NCI-H2227 (cell line): ENCODE data around the gene ZNF668.

Experiments
- DNase-seq: peaks from one replicate; lab custom pipeline; 2025; ENCODE audit not compliant: unreplicated experiment; lab: John Stamatoyannopoulos, UW

The ZNF668 gene

DNA sequence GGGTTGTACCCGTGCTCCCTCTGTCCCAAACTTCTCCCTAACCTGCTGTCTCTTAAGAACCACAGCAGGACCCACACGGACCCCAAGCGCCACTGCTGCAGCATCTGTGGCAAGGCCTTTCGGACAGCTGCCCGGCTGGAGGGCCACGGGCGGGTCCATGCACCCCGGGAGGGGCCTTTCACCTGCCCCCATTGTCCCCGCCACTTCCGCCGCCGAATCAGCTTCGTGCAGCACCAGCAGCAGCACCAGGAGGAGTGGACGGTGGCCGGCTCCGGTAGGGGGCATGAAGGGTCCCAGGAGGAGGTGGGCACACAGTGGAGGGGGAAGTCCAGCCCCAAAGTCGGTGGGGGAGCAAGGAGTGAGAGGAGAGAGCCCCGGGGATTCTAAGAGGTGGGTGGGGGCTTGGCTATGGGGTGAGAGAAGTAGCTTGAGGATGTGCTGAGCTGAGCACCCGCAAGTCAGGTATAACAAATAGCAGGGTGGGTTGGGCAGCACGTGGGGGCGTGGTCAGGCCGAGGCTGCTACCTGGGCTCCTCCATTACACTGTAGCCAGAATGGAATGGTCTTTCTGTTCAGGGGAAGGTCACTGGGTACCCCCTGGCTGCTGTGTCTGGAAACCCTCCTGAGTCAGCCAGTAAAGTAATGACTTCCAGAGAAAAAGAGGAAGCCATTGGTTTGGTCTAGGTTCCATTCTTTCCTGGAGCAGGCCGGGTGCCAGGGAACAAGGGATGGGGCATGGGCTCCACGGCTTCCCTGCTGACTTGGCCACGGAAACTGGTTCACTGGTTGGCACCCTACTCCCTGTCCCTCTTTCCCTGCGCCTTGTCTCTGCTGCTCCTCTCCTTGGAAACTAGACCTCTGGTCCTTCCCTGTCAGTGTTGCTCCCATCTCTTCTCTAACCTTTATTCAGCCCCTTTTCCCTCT is 7.7 kb upstream of the ZNF668 start:
- no peak for DNase-seq

DNA sequence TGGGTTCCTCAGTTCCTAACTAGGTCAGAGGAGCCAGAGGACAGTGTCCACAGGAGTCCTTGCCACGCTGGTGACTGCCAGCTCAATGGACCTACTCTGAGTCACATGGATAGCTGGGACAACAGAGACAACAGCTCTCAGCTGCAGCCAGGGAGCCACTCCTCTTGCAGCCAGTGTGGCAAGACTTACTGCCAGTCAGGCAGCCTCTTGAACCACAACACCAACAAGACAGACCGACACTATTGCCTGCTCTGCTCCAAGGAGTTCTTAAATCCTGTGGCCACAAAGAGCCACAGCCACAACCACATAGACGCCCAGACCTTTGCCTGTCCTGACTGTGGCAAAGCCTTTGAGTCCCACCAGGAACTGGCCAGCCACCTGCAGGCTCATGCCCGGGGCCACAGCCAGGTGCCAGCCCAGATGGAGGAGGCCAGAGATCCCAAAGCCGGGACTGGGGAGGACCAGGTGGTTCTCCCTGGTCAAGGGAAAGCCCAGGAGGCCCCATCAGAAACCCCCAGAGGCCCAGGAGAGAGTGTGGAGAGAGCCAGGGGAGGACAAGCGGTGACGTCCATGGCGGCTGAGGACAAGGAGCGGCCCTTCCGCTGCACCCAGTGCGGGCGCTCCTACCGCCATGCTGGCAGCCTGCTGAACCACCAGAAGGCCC is 6.8 kb upstream of the ZNF668 start:
- no peak for DNase-seq

DNA sequence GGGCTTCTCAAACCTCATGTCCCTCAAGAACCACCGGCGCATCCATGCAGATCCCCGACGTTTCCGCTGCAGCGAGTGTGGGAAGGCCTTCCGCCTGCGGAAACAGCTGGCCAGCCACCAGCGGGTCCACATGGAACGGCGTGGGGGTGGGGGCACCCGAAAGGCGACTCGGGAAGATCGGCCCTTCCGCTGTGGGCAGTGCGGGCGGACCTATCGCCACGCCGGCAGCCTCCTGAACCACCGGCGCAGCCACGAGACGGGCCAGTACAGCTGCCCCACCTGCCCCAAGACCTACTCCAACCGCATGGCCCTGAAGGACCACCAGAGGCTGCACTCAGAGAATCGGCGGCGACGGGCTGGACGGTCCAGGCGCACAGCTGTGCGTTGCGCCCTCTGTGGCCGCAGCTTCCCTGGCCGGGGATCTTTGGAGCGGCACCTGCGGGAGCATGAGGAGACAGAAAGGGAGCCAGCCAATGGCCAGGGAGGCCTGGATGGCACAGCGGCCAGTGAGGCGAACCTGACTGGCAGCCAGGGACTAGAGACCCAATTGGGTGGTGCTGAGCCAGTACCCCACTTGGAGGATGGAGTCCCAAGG is 6.1 kb upstream of the ZNF668 start:
- no peak for DNase-seq

DNA sequence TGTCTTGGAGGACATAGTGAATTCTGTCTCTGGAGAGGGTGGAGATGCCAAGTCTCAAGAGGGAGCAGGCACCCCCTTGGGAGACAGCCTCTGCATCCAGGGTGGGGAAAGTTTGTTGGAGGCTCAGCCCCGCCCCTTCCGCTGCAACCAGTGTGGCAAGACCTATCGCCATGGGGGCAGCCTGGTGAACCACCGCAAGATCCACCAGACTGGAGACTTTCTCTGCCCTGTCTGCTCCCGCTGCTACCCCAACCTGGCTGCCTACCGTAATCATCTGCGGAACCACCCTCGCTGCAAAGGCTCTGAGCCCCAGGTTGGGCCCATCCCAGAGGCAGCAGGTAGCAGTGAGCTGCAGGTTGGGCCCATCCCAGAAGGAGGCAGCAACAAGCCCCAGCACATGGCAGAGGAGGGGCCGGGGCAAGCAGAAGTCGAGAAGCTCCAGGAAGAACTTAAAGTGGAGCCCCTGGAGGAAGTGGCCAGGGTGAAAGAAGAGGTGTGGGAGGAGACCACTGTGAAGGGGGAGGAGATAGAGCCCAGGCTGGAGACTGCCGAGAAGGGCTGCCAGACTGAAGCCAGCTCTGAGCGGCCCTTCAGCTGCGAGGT is 5.4 kb upstream of the ZNF668 start:
- no peak for DNase-seq

DNA sequence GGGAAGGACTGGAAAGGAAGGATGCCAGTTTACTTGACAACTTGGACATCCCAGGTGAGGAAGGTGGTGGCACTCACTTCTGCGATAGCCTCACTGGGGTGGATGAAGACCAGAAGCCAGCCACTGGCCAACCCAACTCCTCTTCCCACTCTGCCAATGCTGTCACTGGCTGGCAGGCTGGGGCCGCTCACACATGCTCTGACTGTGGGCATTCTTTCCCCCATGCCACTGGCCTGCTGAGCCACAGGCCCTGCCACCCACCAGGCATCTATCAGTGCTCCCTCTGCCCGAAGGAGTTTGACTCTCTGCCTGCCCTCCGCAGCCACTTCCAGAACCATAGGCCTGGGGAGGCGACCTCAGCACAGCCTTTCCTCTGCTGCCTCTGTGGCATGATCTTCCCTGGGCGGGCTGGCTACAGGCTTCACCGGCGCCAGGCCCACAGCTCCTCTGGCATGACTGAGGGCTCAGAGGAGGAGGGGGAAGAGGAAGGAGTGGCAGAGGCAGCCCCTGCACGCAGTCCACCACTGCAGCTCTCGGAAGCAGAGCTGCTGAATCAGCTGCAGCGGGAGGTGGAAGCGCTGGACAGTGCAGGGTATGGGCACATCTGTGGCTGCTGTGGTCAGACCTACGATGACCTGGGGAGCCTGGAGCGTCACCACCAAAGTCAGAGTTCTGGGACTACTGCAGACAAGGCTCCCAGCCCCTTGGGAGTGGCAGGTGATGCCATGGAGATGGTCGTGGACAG is 4.7 kb upstream of the ZNF668 start:
- DNase-seq: no peak

DNA sequence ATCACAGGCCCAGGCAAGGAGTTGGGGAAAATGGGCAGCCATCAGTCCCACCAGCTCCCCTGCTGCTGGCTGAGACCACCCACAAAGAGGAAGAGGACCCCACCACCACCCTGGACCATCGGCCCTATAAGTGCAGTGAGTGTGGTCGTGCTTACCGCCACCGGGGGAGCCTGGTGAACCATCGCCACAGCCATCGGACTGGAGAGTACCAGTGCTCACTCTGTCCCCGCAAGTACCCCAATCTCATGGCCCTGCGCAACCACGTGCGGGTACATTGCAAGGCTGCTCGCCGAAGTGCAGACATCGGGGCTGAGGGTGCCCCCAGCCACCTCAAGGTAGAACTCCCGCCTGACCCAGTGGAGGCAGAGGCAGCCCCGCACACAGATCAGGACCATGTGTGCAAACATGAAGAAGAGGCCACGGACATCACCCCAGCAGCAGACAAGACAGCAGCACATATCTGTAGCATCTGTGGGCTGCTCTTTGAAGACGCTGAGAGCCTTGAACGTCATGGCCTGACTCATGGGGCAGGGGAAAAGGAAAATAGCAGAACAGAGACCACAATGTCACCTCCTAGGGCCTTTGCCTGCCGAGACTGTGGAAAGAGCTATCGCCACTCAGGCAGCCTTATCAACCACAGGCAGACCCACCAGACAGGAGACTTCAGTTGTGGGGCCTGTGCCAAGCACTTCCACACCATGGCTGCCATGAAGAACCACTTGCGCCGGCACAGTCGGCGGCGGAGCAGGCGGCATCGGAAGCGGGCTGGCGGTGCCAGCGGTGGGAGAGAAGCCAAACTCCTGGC is 3.8 kb upstream of the ZNF668 start:
- no peak for DNase-seq

DNA sequence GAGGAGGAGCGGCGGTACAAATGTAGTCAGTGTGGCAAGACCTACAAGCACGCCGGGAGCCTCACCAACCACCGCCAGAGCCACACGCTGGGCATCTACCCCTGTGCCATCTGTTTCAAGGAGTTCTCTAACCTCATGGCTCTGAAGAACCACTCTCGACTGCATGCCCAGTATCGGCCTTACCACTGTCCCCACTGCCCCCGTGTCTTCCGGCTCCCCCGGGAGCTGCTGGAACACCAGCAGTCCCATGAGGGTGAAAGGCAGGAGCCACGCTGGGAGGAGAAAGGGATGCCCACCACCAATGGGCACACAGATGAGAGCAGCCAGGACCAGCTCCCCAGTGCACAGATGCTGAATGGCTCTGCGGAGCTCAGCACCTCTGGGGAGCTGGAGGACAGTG is 3.0 kb upstream of the ZNF668 start:
- no peak for DNase-seq

DNA sequence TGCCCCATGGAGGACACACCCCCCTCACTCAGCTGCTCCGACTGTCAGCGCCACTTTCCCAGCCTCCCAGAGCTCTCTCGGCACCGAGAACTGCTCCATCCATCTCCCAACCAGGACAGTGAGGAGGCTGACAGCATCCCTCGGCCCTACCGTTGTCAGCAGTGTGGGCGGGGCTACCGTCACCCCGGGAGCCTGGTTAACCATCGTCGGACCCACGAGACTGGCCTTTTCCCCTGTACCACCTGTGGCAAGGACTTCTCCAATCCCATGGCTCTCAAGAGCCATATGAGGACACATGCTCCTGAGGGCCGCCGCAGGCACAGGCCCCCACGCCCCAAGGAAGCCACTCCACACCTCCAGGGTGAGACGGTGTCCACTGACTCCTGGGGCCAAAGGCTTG is 2.3 kb upstream of the ZNF668 start:
- no peak for DNase-seq

DNA sequence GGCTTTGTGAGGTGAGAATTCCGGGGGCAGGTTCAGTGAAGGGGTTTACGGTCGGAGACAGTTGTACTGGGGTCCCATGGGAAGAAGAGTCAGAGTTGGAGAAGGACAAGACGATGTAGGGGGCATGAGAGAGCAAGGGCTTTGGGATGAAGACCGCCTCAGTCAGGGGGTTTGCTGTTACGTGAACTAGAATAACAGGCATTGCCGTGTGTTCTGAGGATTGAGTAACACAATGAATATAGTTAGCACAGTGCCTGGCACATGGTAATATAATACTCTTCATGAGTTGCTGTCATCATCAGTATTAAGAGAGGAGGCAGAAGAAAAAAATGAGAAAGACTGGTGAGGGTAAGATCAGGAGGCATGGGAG is 759 bp upstream of the ZNF668 start:
- DNase-seq: no peak

DNA sequence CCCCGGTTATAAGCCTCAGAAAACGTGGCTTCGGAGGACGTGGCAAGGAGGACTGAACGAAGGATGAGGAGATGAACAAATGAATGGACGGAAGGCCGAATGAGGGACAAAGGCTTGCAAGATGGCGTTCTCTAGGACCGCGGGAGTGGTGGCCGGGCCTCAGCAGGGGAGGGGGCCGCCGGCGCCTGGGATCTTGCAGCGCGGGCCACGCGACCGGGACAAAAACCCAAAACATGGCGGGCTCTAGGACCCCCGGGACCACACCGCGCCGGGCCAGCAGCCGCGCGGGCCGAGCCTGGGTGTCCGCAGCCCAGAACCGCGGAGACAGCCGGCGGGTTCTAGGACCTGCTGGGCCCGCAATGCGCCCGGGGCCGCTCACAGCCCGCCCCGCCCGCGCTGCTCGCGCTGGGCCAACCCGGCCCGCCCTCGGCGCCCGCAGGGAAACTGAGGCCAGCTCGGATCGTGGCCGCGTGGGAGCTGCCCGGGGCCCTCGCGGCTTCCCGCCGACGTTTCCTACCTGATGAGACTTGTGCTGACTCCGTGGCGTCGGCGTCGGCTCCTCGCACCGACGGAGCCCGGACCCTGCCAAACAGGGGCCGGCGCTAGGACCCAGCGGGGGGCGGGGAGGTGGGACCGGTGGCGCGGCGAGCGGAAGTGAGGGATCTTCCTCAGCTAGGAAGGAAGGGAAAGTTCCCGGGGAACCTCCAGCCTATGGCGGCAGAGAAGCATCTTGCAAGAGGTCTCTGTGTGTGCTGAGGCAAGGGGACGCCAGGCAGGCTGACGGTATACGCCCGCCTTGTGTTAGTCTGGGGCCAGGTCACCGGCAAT is 684 bp downstream of the ZNF668 start:
- DNase-seq: peak; percentile 93

DNA sequence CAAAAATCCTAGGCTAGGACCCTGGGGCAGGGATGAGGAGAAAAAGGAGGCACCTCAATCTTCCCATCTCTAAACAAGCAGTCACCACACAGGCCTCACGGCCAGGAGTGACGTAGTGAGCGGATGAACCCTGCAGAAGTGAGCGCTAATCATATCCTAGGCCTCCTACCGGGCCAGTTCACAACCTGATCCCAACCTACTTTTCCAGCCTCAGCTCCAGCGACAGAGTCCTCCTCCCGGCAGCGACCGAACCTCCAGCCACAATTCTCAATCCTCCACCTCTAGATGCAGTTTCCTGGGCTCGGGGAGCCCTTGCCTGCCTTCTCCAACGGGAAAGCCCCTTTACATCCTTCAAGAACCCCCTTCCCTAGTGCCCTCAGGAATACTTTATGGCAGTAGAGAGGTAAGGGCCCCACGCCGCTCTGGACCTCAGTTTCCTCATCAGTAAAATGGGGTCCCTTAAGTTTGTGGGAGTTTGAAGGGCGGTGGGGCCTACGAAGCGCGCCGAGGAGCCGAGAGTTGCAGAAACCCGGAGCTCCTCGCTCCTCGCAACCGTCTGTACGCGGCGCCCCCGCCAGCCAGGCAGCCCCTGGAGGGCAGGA is 1.4 kb downstream of the ZNF668 start:
- peak; percentile 35 for DNase-seq

DNA sequence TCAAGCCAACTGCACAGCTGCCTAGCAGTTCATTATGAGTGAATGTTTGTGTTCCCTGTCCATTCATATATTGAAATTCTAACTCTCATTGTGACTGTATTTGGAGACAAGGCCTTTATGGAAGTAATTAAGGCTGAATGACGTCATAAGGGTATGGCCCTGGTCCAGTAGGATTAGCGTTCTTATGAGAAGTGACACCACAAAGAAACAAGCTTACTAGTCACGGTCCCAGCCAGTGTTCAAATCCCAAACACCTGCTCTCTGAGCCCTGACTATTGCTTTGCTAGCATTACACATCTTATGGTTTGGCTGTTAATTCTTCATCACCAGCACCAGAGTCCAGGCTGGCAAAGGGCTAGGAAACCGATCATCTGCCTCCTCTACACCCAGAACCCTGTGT is 2.2 kb downstream of the ZNF668 start:
- DNase-seq: no peak

DNA sequence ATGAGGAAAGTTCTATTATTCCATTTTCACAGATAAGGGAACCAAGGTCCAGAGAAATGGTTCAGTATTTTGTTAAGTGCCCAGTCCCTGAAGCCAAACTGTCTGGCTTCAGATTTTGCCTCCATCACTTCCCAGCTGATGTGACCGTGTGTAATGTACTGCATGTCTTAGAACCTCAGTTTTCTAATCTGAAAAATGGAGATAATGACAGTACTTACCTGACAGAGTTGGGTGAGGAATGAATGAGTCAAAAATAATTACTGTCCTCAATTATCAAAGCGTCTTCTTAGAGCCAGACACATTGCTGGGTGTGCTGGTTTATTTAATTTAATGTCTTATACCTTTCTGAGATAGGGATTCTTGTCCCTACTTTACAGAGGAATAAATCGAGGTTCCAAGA is 6.7 kb downstream of the ZNF668 start:
- no peak for DNase-seq

DNA sequence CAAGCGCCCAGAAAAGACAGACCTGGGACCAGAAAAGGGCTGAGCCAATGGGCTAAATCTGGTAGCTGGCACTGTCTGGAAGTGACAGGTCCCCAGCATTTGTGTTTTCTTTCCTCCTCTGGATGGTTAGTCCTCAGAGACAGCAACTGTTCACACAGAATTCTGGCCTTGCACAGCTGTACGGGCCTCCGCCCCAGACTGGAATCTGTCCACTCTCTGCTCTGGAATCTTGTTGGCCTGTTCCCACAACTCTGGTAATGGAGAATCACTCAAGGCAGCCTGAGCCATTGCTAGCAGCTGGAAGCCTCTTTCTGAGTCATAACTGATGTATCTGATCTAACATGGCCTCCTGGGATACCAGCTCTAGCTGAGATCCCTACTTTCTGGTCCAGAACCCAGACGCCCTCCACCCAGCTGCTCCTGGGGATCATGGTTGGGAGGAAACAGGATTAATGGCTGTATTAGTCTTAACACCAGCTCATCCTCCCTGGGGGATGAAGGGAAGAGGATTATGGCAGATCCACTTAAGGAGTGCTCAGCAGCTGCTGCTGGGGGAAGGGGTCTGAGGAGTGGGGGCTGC is 9.1 kb downstream of the ZNF668 start:
- DNase-seq: no peak

DNA sequence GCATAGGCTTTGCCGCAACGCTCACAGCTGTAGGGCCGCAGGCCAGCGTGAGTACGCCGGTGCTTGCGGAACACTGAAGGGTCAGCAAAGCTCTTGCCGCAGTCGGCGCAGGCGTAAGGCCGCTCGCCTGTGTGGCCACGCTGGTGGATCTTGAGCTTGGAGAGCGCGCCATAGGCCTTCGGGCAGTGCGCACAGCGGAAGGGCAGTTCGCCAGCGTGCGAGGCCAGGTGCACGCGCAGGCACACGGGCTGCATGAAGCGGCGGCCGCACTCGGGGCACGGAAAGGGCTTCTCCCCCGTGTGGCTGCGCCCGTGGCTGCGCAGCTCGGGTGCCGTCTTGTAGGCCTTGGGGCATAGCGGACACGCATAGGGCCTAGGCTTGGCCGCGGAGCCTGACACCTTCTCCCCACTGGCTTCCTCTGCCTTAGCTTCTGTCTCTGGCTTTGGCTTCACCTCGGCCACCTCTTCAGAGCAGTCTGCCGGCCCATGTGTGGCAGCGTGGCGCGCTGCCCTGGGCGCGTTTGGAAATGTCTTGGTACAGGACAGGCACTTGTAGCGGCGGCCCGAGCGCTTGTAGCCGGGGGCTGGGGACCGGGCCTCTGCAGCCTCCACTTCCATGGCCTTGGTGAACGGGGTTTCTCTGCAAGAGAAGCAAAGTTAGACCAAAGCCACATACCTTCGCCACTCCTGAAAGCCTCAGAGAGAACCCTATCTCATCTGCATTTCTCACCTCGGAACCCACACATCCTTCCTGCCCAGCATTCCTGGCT is 10.0 kb downstream of the ZNF668 start:
- DNase-seq: no peak

DNA sequence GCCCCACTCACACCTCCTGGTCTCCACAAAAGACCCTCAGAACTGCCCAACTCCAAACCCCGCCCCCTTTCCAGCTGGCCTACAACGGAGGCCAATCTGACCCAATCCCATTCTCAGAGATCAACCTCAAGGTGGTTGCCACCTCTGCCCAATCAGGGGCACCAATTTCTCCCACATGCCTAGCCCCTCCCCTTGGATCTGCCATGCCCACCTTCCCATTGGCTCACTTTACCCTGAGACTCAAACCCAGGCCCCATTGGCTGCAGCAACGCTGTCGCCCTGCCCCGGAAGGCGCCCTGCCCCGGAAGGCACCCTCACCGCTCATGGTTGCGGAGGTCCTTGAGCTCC is 10.6 kb downstream of the ZNF668 start:
- no peak for DNase-seq

DNA sequence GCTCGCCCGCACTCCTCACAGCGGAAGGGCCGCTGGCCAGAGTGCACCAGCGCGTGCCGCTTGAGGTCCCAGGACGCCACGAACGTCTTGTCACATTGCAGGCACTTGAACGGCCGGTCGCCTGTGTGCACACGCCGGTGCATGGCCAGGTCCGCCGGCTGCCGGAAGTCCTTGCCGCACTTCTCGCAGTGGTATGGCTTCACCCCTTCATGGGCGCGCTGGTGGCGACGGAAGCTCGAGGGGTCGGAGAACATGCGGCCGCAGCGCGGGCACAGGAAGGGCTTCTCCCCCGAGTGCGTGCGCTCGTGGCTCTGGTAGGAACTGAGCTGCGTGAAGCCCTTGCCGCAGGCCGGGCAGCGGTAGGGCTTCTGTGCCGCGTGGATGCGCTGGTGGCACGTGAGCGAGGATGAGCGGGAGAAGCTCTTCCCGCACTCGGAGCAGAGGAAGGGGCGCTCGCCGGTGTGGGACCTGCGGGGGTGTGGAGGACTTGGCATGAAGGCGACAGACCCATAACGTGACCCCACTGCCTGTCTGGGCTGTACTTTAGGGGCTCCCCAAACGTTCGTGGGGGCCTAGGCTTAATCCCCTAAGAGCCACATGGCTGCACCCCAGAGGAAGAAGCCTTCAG is 12.1 kb downstream of the ZNF668 start:
- DNase-seq: no peak
